Uterus (tissue), 2 donors: Measurements from ENCODE around the gene BMPR1A.

Experiments
- POLR2A ChIP-seq, 2 donors: fragments of 450-650 bp; IDR thresholded peaks; one replicate each; pipeline ENCODE4 v1.6.1; 2016; ENCODE audit warnings: antibody characterized with exemption in 2 of 2, mild to moderate bottlenecking in 1 of 2, moderate library complexity in 1 of 2
- TF ChIP-seq, protein P1 (sequence below), 4 experiments: fragments of 200-600 bp in 2 of 4; fragments of 450-650 bp in 2 of 4; sonication (generic) in 2 of 4; IDR thresholded peaks; one replicate each; pipeline ENCODE4 v1.5.1; 2016 to 2019; ENCODE audit warnings: antibody characterized with exemption in 4 of 4, mild to moderate bottlenecking in 2 of 4, moderate library complexity in 1 of 4

DNA sequence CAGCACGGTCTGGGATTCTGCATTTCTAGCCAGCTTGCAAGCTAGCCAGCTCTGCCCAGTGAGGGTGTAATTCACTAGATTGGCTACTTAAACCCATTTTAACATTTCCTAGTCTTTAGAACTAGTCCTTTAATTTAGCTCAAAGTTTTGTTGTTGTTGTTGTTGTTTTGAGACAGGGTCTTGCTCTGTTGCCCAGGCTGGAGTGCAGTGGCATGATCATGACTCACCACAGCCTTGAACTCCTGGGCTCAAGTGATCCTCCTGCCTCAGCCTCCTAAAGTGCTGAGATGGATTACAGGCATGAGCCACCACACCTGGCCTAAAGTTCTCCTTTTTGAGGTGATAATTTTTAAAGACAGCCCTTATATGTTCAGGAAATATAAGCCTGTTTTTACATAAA is 94.1 kb downstream of the BMPR1A start:
- TF ChIP-seq, protein P1, sequence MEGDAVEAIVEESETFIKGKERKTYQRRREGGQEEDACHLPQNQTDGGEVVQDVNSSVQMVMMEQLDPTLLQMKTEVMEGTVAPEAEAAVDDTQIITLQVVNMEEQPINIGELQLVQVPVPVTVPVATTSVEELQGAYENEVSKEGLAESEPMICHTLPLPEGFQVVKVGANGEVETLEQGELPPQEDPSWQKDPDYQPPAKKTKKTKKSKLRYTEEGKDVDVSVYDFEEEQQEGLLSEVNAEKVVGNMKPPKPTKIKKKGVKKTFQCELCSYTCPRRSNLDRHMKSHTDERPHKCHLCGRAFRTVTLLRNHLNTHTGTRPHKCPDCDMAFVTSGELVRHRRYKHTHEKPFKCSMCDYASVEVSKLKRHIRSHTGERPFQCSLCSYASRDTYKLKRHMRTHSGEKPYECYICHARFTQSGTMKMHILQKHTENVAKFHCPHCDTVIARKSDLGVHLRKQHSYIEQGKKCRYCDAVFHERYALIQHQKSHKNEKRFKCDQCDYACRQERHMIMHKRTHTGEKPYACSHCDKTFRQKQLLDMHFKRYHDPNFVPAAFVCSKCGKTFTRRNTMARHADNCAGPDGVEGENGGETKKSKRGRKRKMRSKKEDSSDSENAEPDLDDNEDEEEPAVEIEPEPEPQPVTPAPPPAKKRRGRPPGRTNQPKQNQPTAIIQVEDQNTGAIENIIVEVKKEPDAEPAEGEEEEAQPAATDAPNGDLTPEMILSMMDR (IDR thresholded peaks at IDR 0.05) = no peak
- no peak for TF ChIP-seq POLR2A (IDR thresholded peaks at IDR 0.05)
